NCI-H774 (cell line): Measurements from ENCODE around the gene MT1M.
A peak's percentile ranks its signal among the peaks of the same experiment; 100 is the strongest.

Source experiments
- DNase-seq: peaks from one replicate; lab custom pipeline; 2025; lab: John Stamatoyannopoulos, UW

The MT1M gene

DNA sequence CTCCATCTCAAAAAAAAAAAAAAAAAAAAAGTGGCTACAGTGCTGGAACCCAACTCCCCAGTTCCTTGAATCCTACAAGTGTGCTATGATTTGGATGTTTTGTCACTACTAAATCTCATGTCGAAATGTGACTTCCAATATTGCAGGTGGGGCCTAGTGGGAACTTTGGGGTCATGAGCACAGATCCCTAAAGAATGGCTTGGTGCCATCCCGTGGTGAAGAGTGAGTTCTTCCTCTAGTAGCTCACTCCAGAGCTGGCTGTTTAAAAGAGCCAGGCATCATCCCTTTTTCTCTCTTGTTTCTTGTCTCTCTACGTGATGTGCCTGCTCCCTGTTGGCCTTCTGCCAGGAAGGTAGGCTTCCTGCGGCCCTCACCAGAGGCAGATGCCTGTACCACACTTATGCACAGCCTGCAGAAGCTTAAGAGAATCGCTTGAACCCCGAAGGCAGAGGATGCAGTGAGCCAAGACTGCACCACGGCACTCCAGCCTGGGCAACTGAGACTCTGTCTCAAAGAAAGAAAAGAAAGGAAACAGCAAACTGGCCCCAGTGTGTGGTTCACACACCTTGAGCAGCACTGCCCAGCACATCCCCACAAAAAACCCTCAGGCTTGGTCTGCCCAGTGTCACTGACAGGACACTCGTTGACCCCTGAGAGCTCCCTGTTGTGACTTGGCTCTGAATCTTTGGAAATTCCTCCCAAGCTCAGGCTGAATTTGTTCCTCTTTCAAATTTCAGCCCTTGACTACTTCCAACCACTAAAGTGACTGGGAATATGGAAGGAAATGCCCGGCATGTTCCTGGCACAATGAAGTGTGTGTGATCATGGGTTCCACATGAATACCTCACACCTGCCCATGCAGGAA lies 3.7 kb upstream of the MT1M start:
- no peak for DNase-seq

GRCh38 chr16:56629531-56629930 lies 2.9 kb upstream of the MT1M start:
- no peak for DNase-seq

DNA sequence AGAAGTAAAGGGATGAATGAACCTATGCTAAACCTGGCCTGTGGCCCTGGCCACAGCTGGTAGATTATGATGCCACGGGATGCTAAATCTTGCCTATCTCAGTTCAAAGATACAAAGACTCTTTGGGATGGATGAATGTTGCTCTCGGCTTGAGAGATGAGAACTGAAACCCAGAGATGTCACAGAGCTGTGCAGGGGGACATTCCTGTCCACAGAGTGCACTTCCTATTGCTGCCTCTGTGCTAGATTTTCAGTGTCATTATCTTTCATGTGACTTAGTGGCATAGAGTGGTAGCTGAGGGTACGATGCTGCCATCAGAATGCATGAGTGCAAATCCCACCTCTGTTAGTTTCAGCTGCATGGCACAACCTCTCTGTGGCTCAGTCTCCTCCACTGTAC lies 2.3 kb upstream of the MT1M start:
- no peak for DNase-seq

DNA sequence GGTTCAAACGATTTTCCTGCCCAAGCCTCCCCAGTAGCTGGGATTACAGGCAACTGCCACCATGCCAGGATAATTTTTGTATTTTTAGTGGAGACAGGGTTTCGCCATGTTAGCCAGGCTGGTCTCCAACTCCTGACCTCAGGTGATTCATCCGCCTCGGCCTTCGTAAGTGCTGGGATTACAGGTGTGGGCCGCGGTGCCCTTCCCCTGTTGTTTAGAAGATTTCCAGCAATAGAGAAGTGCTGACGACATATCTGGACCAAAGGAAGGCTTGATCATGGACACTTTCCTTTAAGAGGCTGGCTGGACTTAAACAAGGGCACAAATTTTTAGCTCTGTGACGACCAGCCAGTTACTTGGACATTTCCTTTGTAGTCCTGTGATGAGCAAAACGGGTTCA lies 1.3 kb upstream of the MT1M start:
- no peak for DNase-seq

- DNase-seq: no peak
These were observed 665 bp upstream of the MT1M start for GRCh38 chr16:56631832-56632155.

- no peak for DNase-seq
These were observed 448 bp downstream of the MT1M start for GRCh38 chr16:56632848-56633365.

GRCh38 chr16:56633535-56633934 lies 1.1 kb downstream of the MT1M start:
- DNase-seq: no peak

DNA sequence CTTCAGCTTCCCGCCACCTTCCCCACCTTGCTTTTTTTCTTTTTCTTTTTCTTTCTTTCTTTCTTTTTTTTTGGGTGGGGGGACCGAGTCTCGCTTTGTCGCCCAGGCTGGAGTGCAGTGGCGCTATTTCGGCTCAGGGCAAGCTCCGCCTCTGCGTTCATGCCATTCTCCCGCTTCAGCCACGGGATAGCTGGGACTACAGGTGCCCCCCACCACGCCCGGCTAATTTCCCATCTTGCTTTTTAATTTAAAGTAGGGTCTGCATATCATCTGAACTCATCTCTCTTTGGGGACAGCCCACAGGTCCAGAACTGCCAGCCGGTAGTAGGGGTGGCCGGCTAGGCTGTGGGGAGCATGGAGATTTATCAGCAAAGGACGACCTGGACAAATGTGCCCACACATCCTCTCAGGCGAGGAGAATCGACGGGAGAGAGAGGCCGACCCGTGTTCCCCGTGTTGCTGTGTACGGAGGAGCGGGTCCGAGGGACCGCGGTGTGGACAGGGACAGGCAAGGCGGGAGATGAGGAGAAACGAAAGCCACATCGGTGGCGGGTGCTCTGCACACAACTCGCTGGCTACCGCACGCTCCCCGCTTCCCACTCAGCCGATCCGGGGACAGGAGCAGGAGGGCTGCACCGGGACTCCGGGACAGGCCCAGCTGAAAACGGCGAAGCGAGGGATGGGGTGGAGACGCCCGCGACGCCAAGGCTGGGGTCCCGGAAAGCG lies 2.4 kb downstream of the MT1M start:
- no peak for DNase-seq

- no peak for DNase-seq
These were observed 3.0 kb downstream of the MT1M start for GRCh38 chr16:56635441-56635967.

DNA sequence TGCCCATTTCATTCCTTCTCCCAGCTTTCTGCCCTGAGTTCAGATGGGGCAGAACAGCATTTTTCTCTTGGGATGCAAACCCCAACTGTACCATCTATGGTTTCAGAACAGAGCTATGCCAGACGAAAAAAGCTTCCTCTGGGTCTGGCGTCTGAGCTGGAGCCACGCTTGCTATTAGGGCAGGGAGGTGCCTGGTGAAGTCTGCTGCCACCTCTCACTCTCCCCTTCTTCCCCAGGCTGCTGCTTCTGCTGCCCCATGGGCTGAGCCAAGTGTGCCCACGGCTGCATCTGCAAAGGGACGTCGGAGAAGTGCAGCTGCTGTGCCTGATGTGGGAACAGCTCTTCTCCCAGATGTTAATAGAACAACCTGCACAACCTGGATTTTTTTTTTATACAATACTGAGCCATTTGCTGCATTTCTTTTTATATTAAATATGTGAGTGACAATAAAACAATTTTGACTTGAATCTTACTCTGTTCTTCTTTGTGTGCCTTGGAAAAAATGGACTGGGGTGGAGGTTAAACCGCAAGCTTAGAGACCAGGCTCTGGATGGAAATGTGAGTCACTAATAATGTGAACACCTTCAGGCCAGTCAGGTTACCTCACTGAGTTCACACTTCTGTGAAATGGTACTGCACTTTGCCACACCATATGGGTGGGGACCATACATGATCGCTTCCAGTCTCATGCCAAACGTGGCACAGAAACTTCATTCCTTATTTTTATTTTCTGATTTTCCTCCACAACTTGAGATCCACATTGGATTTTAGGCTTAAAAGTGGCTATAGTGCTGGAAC lies 4.4 kb downstream of the MT1M start:
- DNase-seq: no peak

- DNase-seq: peak; percentile 16
These were observed 5.6 kb downstream of the MT1M start, which contains the start of gene MT1A for GRCh38 chr16:56637814-56638750. TSS of gene MT1A (plus strand) at chr16:56638666. CDS start at chr16:56638739, 73 bp downstream.

DNA sequence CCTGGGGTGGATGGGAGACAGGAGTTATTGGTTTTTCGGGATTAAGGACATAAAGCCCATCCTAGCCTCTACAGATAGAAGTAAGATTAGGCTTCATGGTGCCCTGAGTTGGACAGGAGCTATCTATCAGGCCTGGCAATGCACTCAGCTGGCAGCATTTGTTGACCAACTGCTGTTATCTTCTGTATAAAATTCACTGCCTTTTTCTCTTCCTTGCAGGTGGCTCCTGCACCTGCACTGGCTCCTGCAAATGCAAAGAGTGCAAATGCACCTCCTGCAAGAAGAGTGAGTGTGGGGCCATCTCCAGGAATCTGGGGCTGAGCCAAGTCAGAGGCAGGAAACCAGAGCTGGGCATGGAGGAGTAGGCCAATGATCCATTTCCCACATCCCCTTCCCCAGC lies 6.6 kb downstream of the MT1M start:
- no peak for DNase-seq

DNA sequence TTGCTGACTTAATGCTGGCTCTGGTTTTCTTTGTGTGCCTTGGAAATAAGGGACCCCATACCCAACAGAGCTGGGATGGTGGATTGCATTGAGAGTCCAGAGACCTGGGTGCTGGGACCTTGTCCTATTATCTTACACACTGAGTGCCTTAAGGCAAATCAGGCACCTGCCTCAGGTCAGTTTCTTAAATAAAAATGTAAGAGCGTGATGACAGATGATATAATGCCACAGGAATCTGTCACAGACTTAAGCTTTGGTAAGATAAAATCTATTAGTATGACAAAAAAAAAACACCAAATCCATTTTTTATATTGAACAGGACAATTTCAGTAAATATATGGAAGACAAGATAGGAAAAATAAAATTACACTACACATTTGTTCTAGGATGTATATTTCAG lies 7.6 kb downstream of the MT1M start:
- no peak for DNase-seq

DNA sequence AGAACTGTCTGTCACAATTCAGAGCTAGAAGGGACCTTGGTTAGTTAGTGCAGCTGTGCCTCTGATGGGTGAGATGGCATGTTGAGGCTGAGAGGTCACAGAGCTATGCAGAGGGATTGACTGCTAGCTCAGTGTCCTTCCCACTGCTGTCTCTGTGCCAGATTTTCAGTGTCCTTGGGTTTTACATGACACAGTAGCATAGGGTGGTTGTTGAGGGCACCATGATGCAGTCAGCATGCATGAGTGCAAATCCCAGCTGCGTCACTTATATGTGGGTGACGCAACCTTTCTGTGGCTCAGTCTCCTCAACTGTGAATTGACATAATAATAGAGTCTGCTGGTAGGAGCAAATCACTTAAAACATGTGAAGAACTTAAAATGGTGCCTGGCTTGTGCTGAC lies 8.7 kb downstream of the MT1M start:
- DNase-seq: no peak

GRCh38 chr16:56643080-56643778 lies 10.8 kb downstream of the MT1M start:
- peak; percentile 79 for DNase-seq

GRCh38 chr16:56643833-56644232 lies 11.4 kb downstream of the MT1M start:
- DNase-seq: no peak

DNA sequence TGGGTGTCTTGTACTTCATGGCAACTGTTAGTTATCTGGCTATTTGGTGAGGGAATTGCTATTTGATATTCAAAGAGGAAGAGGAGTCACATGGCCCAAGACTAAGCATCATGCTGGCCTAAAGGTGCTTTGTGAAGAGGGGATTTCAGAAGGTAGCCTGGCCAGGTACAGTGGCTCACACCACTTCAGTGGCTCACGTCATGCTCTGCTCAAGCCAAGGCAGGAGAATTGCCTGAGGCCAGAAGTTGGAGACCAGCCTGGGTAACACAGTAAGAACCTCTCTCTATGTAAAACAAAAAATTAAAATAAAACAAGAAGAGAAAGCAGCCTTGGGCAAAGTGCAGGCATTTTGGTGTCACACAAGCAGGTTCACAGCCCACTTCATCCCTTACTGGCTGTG lies 12.9 kb downstream of the MT1M start:
- no peak for DNase-seq

- no peak for DNase-seq
These were observed 13.4 kb downstream of the MT1M start for GRCh38 chr16:56645838-56646237.

GRCh38 chr16:56647641-56648431 lies 15.4 kb downstream of the MT1M start:
- no peak for DNase-seq

DNA sequence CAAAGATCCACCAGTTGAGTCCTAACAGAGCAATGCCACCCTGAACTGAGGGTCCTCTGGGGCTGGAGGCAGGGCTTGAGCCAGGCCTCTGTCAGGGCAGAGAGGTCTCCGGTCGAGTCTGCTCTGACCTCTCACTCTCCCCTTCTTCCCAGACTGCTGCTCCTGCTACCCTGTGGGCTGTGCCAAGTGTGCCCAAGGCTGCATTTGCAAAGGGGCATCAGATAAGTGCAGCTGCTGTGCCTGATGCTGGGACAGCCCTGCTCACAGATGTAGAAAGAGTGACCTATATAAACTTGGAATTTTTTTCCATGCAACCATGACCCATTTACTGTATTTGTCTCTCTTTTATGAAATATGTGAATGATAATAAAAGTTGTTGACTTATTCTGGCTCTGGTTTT lies 16.8 kb downstream of the MT1M start:
- no peak for DNase-seq
